ENCODE results near the gene CDH5. TPM values are rescaled to one million over a fixed set of nuclear protein-coding genes. Genes with fewer than 3 reads are reported as not detected.

The CDH5 gene
- total RNA-seq, 4 donors from 2014 or later = 56.0 to 90.0 (median 67.2) TPM

GRCh38 chr16:66427871-66428681 lies 61.6 kb downstream of the CDH5 start:
- Histone ChIP-seq H3K9me3 (no peaks in the 10 kb centered on the region), H3K4me1 (peaks cover 11 to 21% of the 10 kb centered on the region in 2 donors), H3K36me3 (no peaks in the 10 kb centered on the region), H3K27me3 (no peaks in the 10 kb centered on the region), H3K27ac (no peak overlapping the region), H3K4me3 (replicated peaks in 1 of 3) (peak overlapping the region in 1 of 3 donors; percentile 59)
- no peak for TF ChIP-seq CTCF (IDR thresholded peaks at IDR 0.05)
- no peak for TF ChIP-seq POLR2A (IDR thresholded peaks at IDR 0.05)
- intact Hi-C loops (cut with DNase I) = no loop called here
- DNase-seq = peak; percentile 40 to 43
- WGBS, 2 donors = 9 to 12% methylated on average over 13 to 14 of the region's 40 CpGs

- no peak for DNase-seq
- intact Hi-C loops (cut with DNase I) = no loop called here
- Histone ChIP-seq H3K9me3 (no peaks in the 10 kb centered on the region), H3K4me3 (replicated peaks in 1 of 3) (no peak overlapping the region), H3K27ac (no peak overlapping the region), H3K36me3 (no peaks in the 10 kb centered on the region), H3K4me1 (peaks cover 11 to 21% of the 10 kb centered on the region in 2 donors), H3K27me3 (no peaks in the 10 kb centered on the region)
- no peak for TF ChIP-seq POLR2A (IDR thresholded peaks at IDR 0.05)
- TF ChIP-seq CTCF (IDR thresholded peaks at IDR 0.05) = no peak
- 40 to 48% methylated on average over 8 to 11 of the region's 11 CpGs for WGBS, 2 donors
Observed at GRCh38 chr16:66428682-66429251, 62.3 kb downstream of the CDH5 start.

GRCh38 chr16:66429290-66429962 lies 62.9 kb downstream of the CDH5 start:
- TF ChIP-seq CTCF (IDR thresholded peaks at IDR 0.05) (no peak), POLR2A (IDR thresholded peaks at IDR 0.05) (no peak)
- DNase-seq = no peak
- Histone ChIP-seq H3K27ac (no peak overlapping the region), H3K4me1 (peaks cover 11 to 21% of the 10 kb centered on the region in 2 donors), H3K9me3 (no peaks in the 10 kb centered on the region), H3K36me3 (no peaks in the 10 kb centered on the region), H3K27me3 (no peaks in the 10 kb centered on the region), H3K4me3 (replicated peaks in 1 of 3) (no peak overlapping the region)
- WGBS, 2 donors = 67 to 68% methylated on average over 9 of the region's 9 CpGs
- intact Hi-C loops (cut with DNase I) = no loop called here

- H3K9me3 ChIP-seq = no peaks in the 10 kb centered on the region
- TF ChIP-seq POLR2A (IDR thresholded peaks at IDR 0.05) (no peak), CTCF (IDR thresholded peaks at IDR 0.05) (no peak)
- H3K27me3 ChIP-seq = no peaks in the 10 kb centered on the region
- H3K4me1 ChIP-seq = peaks cover 11 to 21% of the 10 kb centered on the region in 2 donors
- intact Hi-C loops (cut with DNase I) = no loop called here
- no peak overlapping the region for H3K4me3 ChIP-seq (replicated peaks in 1 of 3)
- H3K27ac ChIP-seq = no peak overlapping the region
- no peak for DNase-seq
- no peaks in the 10 kb centered on the region for H3K36me3 ChIP-seq
- WGBS, 2 donors = 78 to 86% methylated on average over 3 of the region's 3 CpGs
Observed at GRCh38 chr16:66430214-66430613, 63.7 kb downstream of the CDH5 start.
